RWPE2 (cell line): ENCODE measurements around the gene ELF1.

Experiments
- ATAC-seq: fragments of 200-7000 bp; cut with Tn5 transposase; 3 replicates; pipeline ENCODE4 v1.9.1; 2021; ENCODE audit warnings: low read depth
- DNase-seq: peaks from one replicate; pipeline ENCODE4 v3.0.0-alpha.2; 2020; ENCODE audit warnings: low spot score
- H3K27ac ChIP-seq: fragments of 450-650 bp; 2 replicates; pipeline ENCODE4 v1.5.1; 2017; ENCODE audit warnings: mild to moderate bottlenecking; ENCODE audit not compliant: poor library complexity, severe bottlenecking
- H3K27me3 ChIP-seq: fragments of 250-450 bp; sonication (Bioruptor Pico); 2 replicates; pipeline ENCODE4 v1.5.1; 2021; ENCODE audit warnings: mild to moderate bottlenecking, moderate library complexity; ENCODE audit not compliant: insufficient read depth, poor library complexity, severe bottlenecking
- H3K36me3 ChIP-seq: fragments of 250-450 bp; sonication (Bioruptor Pico); 2 replicates; pipeline ENCODE4 v1.5.1; 2020; ENCODE audit warnings: low read depth, mild to moderate bottlenecking, moderate library complexity
- H3K4me1 ChIP-seq: fragments of 250-450 bp; sonication (Bioruptor Pico); 2 replicates; pipeline ENCODE4 v1.5.1; 2021; ENCODE audit warnings: mild to moderate bottlenecking, moderate library complexity; ENCODE audit not compliant: insufficient read depth, poor library complexity, severe bottlenecking
- H3K4me3 ChIP-seq: fragments of 250-450 bp; sonication (Bioruptor Pico); 2 replicates; pipeline ENCODE4 v1.5.1; 2021; ENCODE audit warnings: mild to moderate bottlenecking, moderate library complexity; ENCODE audit not compliant: severe bottlenecking
- H3K9me3 ChIP-seq: fragments of 250-450 bp; sonication (Bioruptor Pico); 2 replicates; pipeline ENCODE4 v1.5.1; 2021; ENCODE audit warnings: mild to moderate bottlenecking, moderate library complexity; ENCODE audit not compliant: severe bottlenecking
- CTCF ChIP-seq: fragments of 450-650 bp; IDR thresholded peaks from one replicate; pipeline ENCODE4 v1.5.1; 2017; ENCODE audit warnings: mild to moderate bottlenecking, moderate library complexity; ENCODE audit not compliant: poor library complexity, severe bottlenecking

Gene ELF1

GRCh38 chr13:40973409-40973808 is 45.7 kb downstream of the ELF1 start:
- DNase-seq: no peak
- TF ChIP-seq CTCF: no peak
- H3K36me3 ChIP-seq: no peaks in the 10 kb centered on the region
- H3K4me1 ChIP-seq: peaks cover 22% of the 10 kb centered on the region
- H3K27me3 ChIP-seq: no peaks in the 10 kb centered on the region
- peaks cover under 1% of the 10 kb centered on the region for H3K9me3 ChIP-seq
- H3K27ac ChIP-seq: no peak overlapping the region
- no peak overlapping the region for H3K4me3 ChIP-seq
- no peak for ATAC-seq

GRCh38 chr13:40971321-40971720 is 47.8 kb downstream of the ELF1 start:
- ATAC-seq: no peak
- H3K36me3 ChIP-seq: no peaks in the 10 kb centered on the region
- TF ChIP-seq CTCF: no peak
- no peaks in the 10 kb centered on the region for H3K27me3 ChIP-seq
- H3K4me1 ChIP-seq: peaks cover 22% of the 10 kb centered on the region
- H3K4me3 ChIP-seq: no peak overlapping the region
- no peak overlapping the region for H3K27ac ChIP-seq
- no peak for DNase-seq
- H3K9me3 ChIP-seq: peaks cover 2% of the 10 kb centered on the region

- peaks cover 22% of the 10 kb centered on the region for H3K4me1 ChIP-seq
- H3K4me3 ChIP-seq: no peak overlapping the region
- no peak for TF ChIP-seq CTCF
- no peaks in the 10 kb centered on the region for H3K27me3 ChIP-seq
- DNase-seq (no peak), ATAC-seq (no peak)
- H3K9me3 ChIP-seq: peaks cover 2% of the 10 kb centered on the region
- no peak overlapping the region for H3K27ac ChIP-seq
- H3K36me3 ChIP-seq: no peaks in the 10 kb centered on the region
Measured at GRCh38 chr13:40970803-40971202, 48.3 kb downstream of the ELF1 start.

GRCh38 chr13:40969169-40969901 is 49.8 kb downstream of the ELF1 start:
- no peak overlapping the region for H3K27ac ChIP-seq
- H3K36me3 ChIP-seq: no peaks in the 10 kb centered on the region
- H3K4me3 ChIP-seq: no peak overlapping the region
- ATAC-seq (no peak), DNase-seq (no peak)
- TF ChIP-seq CTCF: no peak
- peaks cover 15% of the 10 kb centered on the region for H3K4me1 ChIP-seq
- peaks cover 2% of the 10 kb centered on the region for H3K9me3 ChIP-seq
- H3K27me3 ChIP-seq: no peaks in the 10 kb centered on the region

GRCh38 chr13:40968416-40969000 is 50.6 kb downstream of the ELF1 start:
- H3K27me3 ChIP-seq: no peaks in the 10 kb centered on the region
- no peaks in the 10 kb centered on the region for H3K36me3 ChIP-seq
- no peak for DNase-seq
- ATAC-seq: no peak
- TF ChIP-seq CTCF: no peak
- H3K4me3 ChIP-seq: no peak overlapping the region
- peaks cover 2% of the 10 kb centered on the region for H3K9me3 ChIP-seq
- H3K4me1 ChIP-seq: peaks cover 20% of the 10 kb centered on the region
- H3K27ac ChIP-seq: no peak overlapping the region
